Measurements from ENCODE around the gene MYLK.
"Not testable (repeated sequence)": the region's sequence is repeated elsewhere in the genome, so short reads cannot be mapped to it uniquely, and the experiment has no call there.

Gene MYLK

DNA sequence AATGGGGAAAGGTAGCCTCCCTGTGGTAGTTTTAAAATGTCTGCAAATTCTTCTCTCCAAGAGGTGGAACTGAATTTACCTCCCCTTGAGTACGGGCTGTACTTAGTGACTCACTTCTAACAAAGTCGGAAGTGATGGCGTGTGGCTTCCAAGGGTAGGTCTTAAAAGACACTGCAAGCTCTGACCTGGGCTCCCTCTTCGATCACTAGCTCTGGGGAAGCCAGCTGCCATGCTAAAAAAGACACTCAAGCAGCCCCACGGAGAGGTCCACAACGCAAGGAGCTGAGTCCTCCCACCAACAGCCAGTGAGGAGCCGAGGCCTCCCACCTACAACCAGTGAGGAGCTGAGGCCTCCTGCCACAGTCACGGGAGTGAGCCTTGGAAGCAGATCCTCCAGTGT lies 177.3 kb downstream of the MYLK start:
- Histone ChIP-seq H3K4me3 (ENCODE audit: low read length) (no peak overlapping the region), H3K27me3 (ENCODE audit: control insufficient read depth, insufficient read depth, low read length) (no peaks in the 10 kb centered on the region), H3K36me3 (ENCODE audit: control insufficient read depth, insufficient read depth, low read length) (no peaks in the 10 kb centered on the region), H3K4me1 (ENCODE audit: control insufficient read depth, insufficient read depth, low read length) (no peaks in the 10 kb centered on the region), H3K9ac (ENCODE audit: low read length) (no peak overlapping the region), H3K9me3 (ENCODE audit: control insufficient read depth, low read length) (no peaks in the 10 kb centered on the region)

DNA sequence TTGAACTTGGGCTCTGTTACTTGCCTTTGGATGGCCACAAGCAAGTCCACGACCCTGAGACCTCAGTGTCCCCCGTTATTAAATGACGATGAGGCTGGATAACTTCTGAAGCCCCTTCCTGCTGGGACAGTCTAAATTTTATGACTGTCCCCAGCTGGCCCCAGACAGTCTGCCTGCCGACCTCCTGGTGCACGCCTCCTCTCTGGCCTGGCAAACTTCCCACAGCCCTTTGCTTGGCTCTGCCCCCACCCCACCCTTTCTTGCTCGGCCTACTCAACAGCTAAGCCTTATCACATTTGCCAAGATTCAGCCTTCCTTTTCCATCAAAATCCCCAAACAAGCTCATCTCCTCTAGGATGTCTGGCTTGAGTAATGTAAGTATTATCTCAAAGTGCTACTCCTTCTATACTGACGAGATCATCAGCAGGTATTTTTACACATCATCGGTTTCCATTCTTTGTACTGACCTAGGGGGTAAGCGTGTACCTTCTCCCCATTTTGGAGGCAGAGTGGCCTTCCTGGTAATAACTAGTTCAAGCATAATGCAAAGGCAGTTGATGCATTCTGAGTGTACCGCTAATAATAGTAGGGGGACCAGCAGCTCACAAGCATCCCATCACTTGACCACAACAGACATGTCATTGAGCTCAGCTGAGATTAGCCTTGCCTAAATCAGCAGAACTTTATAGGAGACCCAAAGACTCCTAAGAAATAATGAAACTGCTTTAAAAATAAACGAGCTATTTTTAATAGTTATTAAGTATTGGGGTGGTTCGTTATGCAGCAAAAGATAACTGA lies 178.4 kb downstream of the MYLK start:
- Histone ChIP-seq H3K4me3 (ENCODE audit: low read length) (no peak overlapping the region), H3K27me3 (ENCODE audit: control insufficient read depth, insufficient read depth, low read length) (no peaks in the 10 kb centered on the region), H3K36me3 (ENCODE audit: control insufficient read depth, insufficient read depth, low read length) (no peaks in the 10 kb centered on the region), H3K4me1 (ENCODE audit: control insufficient read depth, insufficient read depth, low read length) (peaks cover 4% of the 10 kb centered on the region), H3K9ac (ENCODE audit: low read length) (no peak overlapping the region), H3K9me3 (ENCODE audit: control insufficient read depth, low read length) (no peaks in the 10 kb centered on the region)

DNA sequence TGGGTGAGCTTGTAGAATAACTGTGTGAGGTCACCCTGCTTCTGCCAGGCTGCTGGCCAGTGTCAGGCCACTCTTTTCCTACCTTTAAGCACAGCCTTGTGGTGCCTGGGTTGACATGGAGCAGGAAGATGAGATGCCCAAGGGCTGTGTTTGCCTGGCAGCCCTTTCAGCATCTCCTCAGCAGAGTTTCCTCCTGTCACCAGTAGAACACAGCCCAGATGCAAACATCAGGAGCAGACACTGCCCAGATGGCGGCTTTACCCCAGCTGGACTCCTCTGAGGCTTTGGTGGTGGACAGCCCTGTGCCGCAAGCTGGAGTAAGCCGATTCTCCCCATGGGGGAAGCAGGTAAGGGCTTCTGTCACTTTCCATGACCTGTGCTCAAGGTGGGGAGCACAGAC lies 180.5 kb downstream of the MYLK start:
- not testable (repeated sequence) for H3K4me1 ChIP-seq (ENCODE audit: control insufficient read depth, insufficient read depth, low read length); H3K36me3 ChIP-seq (ENCODE audit: control insufficient read depth, insufficient read depth, low read length); H3K4me3 ChIP-seq (ENCODE audit: low read length); H3K9me3 ChIP-seq (ENCODE audit: control insufficient read depth, low read length); H3K9ac ChIP-seq (ENCODE audit: low read length); H3K27me3 ChIP-seq (ENCODE audit: control insufficient read depth, insufficient read depth, low read length)

DNA sequence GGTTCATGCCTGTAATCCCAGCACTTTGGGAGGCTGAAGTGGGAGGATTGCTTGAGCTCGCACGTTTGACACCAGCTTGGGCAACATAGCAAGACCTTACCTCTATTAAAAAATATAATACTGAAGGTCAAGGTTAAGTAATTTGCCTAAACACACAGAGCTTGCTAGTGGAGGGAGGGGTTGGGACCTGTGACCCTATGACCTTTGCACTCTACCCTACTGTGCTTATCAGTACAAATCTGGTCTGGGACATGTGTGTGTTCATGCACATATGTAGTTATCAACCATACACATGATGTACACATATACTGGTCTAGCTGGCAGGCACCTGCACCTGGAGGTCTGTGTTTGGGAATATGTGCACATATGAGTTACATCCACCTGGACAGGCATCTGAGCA lies 181.4 kb downstream of the MYLK start:
- H3K36me3 ChIP-seq (ENCODE audit: control insufficient read depth, insufficient read depth, low read length), result no peaks in the 10 kb centered on the region
- H3K4me1 ChIP-seq (ENCODE audit: control insufficient read depth, insufficient read depth, low read length), result peaks cover 4% of the 10 kb centered on the region
- H3K9ac ChIP-seq (ENCODE audit: low read length), result no peak overlapping the region
- no peak overlapping the region for H3K4me3 ChIP-seq (ENCODE audit: low read length)
- no peaks in the 10 kb centered on the region for H3K9me3 ChIP-seq (ENCODE audit: control insufficient read depth, low read length)
- no peaks in the 10 kb centered on the region for H3K27me3 ChIP-seq (ENCODE audit: control insufficient read depth, insufficient read depth, low read length)

DNA sequence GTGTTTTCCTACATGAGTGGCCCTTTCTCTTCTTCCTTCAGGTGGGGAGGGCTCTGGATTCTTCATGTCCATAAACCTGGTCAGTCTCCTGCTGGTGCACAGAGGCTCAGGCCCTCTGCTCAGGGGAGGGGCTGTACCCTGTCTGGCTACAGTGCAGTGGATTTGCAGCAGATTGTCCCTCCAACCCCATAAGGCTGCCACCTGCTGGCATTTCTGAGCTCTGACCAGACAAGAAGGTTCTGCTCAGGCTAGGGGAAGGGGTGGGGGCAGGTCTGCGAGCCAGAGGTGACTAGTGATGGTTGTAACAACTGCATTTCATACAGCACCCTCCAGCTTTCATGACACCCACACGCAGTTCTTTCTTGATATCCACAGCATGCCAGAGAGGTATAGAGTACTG lies 182.1 kb downstream of the MYLK start:
- H3K4me1 ChIP-seq (ENCODE audit: control insufficient read depth, insufficient read depth, low read length); H3K9ac ChIP-seq (ENCODE audit: low read length); H3K4me3 ChIP-seq (ENCODE audit: low read length); H3K36me3 ChIP-seq (ENCODE audit: control insufficient read depth, insufficient read depth, low read length); H3K27me3 ChIP-seq (ENCODE audit: control insufficient read depth, insufficient read depth, low read length); H3K9me3 ChIP-seq (ENCODE audit: control insufficient read depth, low read length): not testable (repeated sequence)

DNA sequence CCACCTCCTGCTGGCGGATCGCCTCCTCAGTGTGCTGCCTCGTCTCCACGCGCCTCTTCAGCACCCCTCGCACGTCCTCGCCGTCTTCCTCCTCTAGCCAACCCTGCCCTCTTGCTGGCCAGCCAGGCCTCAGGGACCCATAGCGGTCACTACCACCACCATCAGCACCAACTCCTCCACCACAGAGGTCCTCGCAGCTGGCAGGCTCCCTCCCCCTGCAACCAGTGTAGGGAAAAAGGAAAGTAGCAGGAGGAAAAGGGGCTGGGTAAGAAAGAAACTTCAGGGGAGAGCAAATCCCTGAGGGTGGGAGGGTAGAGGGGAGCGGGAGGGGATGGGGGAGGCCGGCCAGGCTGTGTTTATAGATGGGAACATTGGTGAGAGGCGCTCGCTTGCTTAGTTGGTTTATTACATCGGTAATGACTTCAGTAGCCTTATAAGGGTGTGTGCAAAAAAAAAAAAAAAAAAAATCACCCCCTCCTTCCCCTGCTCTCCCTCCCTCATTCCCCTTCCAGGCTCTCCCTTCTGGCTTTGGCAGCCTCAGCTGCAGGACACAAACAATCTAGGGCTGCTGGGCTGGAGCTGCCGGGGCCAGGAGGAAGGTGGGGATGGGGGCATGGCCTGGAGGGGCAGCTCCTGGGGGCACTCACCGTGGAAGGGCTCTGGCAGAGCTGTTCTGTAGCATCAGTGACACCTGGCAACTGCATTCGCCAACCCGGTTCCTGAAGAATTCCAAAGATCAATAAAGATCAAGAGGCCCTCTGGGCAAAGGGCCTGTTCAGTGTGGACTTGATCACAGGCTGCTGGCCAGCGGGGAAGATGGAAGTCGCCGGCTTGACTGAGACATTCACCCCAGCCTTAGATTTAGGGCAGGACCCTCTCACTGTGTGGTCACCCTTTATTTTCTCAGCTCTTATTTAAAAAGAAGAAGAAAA lies 183.1 kb downstream of the MYLK start:
- peak overlapping the region; percentile 49 for H3K9ac ChIP-seq (ENCODE audit: low read length)
- peak overlapping the region; percentile 36 for H3K4me3 ChIP-seq (ENCODE audit: low read length)

DNA sequence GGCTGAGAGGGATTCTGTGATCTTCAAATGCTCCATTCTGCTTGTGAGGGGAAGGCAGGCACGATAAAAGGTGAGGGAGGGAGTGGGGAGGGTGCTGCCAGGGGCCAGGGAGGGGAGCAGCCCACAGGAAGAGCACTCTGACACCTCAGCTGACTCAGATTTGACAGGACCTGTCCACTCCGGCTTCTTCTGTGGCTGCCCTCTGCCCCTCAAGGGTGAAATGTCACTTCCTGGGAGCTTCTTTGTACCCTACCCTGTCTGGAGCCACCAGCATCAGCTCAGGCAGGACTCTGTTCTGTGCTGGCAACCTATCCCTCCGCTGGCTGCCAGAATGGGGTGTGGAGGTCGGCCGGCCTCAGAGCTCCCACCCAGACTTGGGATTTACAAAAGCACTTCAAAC lies 185.3 kb downstream of the MYLK start:
- H3K4me1 ChIP-seq (ENCODE audit: control insufficient read depth, insufficient read depth, low read length), result peaks cover 10% of the 10 kb centered on the region
- no peak overlapping the region for H3K4me3 ChIP-seq (ENCODE audit: low read length)
- H3K9ac ChIP-seq (ENCODE audit: low read length), result peak overlapping the region; percentile 49
- H3K36me3 ChIP-seq (ENCODE audit: control insufficient read depth, insufficient read depth, low read length), result no peaks in the 10 kb centered on the region
- H3K27me3 ChIP-seq (ENCODE audit: control insufficient read depth, insufficient read depth, low read length), result no peaks in the 10 kb centered on the region
- no peaks in the 10 kb centered on the region for H3K9me3 ChIP-seq (ENCODE audit: control insufficient read depth, low read length)

More for the DNA sequence above, 183.1 kb downstream of the MYLK start:
- no peaks in the 10 kb centered on the region for H3K36me3 ChIP-seq (ENCODE audit: control insufficient read depth, insufficient read depth, low read length)
- no peaks in the 10 kb centered on the region for H3K9me3 ChIP-seq (ENCODE audit: control insufficient read depth, low read length)
- peaks cover 4% of the 10 kb centered on the region for H3K4me1 ChIP-seq (ENCODE audit: control insufficient read depth, insufficient read depth, low read length)
- H3K27me3 ChIP-seq (ENCODE audit: control insufficient read depth, insufficient read depth, low read length), result no peaks in the 10 kb centered on the region

DNA sequence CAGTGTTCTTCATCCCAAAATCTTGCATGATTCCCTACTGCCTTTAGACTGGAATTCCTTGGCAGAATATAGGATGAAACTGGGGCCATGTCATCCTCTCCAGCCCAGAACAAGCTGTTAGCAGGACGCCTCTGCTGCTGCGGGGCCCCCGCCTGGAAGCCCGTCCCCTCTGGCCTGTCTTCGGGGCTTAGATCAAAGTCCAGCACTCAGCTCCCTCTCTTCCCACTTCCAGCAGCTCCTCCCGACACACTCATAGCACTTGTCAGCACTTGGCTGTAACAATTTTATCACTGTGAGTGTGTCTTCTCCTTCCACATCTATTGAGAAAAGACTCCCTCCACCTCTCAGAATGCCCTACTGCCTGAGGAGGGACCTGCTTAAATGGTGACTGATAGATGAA lies 187.3 kb downstream of the MYLK start:
- H3K9ac ChIP-seq (ENCODE audit: low read length), result no peak overlapping the region
- no peaks in the 10 kb centered on the region for H3K36me3 ChIP-seq (ENCODE audit: control insufficient read depth, insufficient read depth, low read length)
- H3K9me3 ChIP-seq (ENCODE audit: control insufficient read depth, low read length), result no peaks in the 10 kb centered on the region
- no peak overlapping the region for H3K4me3 ChIP-seq (ENCODE audit: low read length)
- H3K27me3 ChIP-seq (ENCODE audit: control insufficient read depth, insufficient read depth, low read length), result no peaks in the 10 kb centered on the region
- H3K4me1 ChIP-seq (ENCODE audit: control insufficient read depth, insufficient read depth, low read length), result peaks cover 10% of the 10 kb centered on the region

DNA sequence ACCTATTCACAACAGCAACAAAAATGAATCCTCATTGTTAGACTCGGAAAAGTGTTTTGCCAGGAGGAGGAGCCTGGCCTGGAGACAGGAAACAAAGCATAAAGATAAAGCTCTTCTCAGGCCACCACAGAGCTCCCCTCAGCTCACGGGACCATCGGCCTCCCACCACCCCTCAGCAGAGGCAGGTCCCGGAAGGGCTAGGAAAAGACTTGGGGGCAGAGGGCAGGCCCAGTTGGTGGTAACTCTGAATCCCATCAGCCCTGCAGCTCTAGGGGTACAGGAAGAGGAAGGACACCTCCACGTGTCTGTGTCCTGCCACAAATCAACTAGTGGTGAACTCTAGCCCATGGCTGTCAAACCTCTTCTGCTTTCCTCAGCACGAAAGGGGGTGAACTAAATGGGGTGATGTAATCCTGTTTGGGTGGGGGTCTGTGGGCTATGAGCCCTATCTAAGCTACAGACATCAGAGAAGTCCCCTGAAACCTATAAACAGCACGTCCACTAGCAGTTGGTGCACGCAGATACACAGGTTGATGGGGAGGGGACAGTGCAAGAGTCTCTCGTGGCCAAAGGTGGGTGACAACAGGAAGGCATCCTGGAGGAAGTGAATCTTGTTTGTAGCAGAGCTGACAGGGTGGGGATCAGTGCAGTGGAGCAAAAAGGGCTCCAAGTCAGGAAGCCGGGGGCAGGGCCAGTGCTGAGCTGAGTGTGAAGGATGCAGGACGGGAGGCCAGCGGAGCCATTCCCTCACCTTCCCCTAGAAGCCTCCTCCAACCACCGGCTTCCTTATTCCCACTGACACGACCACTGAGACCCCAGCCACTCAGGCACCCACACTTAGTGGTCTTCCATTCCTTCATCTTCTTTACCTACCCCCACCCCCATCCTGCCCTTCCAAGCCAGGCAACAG lies 188.1 kb downstream of the MYLK start:
- Histone ChIP-seq H3K9me3 (ENCODE audit: control insufficient read depth, low read length) (no peaks in the 10 kb centered on the region), H3K27me3 (ENCODE audit: control insufficient read depth, insufficient read depth, low read length) (no peaks in the 10 kb centered on the region), H3K4me3 (ENCODE audit: low read length) (no peak overlapping the region), H3K36me3 (ENCODE audit: control insufficient read depth, insufficient read depth, low read length) (no peaks in the 10 kb centered on the region), H3K9ac (ENCODE audit: low read length) (no peak overlapping the region), H3K4me1 (ENCODE audit: control insufficient read depth, insufficient read depth, low read length) (peaks cover 6% of the 10 kb centered on the region)

DNA sequence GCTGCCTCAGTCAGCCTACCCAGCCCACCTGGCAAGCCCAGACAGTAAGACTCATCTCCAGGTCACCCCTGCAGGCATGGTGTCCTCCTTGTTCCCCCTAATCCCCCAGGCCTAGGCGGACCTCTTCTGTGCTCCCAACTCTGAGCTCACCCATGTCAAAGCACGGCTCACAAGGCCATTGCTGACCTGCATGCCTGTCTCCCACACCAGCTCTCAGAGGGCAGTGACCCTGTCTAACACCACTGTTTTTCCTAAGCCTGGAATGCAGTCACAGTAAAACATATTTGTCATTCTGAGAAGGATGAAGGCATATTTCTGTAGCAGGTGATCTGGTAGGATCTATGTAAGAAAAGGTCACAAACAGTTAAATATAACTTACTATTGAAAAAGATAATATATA lies 189.0 kb downstream of the MYLK start:
- Histone ChIP-seq H3K4me1 (ENCODE audit: control insufficient read depth, insufficient read depth, low read length) (peaks cover 6% of the 10 kb centered on the region), H3K4me3 (ENCODE audit: low read length) (no peak overlapping the region), H3K9me3 (ENCODE audit: control insufficient read depth, low read length) (no peaks in the 10 kb centered on the region), H3K9ac (ENCODE audit: low read length) (no peak overlapping the region), H3K27me3 (ENCODE audit: control insufficient read depth, insufficient read depth, low read length) (no peaks in the 10 kb centered on the region), H3K36me3 (ENCODE audit: control insufficient read depth, insufficient read depth, low read length) (no peaks in the 10 kb centered on the region)

DNA sequence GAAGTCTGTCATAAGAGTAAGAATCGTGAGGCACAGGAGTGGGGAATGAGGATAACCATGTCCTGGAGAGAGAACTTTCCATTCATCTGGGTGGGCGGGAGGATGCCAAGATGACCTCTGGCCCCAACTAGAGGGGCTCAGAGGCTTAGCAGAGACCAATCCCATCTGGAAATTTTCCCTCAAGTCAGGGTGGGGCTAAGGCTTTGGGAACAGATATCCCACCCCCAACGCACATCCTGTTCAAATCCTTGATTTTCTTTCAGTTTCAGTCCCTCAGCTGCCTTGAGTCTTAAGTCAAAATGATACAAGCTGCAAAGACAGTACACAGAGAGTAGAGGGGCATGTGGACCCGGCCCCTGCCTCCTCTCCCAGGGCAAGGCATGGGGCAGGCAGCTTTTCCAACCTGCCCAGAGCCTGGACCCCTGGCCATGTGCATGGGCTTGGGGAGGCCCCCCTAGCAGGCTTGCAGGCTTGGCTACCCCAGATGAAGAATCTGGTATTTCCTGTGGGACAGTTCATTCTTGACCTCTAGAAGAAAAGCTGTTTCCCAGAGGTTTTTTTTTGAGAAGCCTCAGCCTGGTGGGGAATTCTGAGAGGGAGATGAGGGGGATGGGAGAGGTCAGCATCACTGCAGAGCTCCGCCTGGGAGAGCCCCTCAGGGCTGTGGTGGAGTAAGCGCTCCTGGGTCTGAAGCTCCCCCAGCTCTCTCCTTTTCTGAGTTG lies 189.6 kb downstream of the MYLK start:
- Histone ChIP-seq H3K9me3 (ENCODE audit: control insufficient read depth, low read length) (no peaks in the 10 kb centered on the region), H3K4me1 (ENCODE audit: control insufficient read depth, insufficient read depth, low read length) (peaks cover 6% of the 10 kb centered on the region), H3K9ac (ENCODE audit: low read length) (no peak overlapping the region), H3K27me3 (ENCODE audit: control insufficient read depth, insufficient read depth, low read length) (no peaks in the 10 kb centered on the region), H3K36me3 (ENCODE audit: control insufficient read depth, insufficient read depth, low read length) (no peaks in the 10 kb centered on the region), H3K4me3 (ENCODE audit: low read length) (no peak overlapping the region)
